ENCODE results near the gene NINJ2. TPM values are rescaled to one million over a fixed set of nuclear protein-coding genes. Genes with fewer than 3 reads are reported as not detected.
"Not testable (repeated sequence)": the region's sequence is repeated elsewhere in the genome, so short reads cannot be mapped to it uniquely, and the experiment has no call there.

NINJ2 gene
- total RNA-seq, 2 experiments from 2014 or later = 2.2 to 2.5 TPM

- ChIA-PET POLR2A (no interaction called here), CTCF (no interaction called here)
- Mint-ChIP-seq H3K4me1 (ENCODE audit: low read depth) (peaks cover 18% of the 10 kb centered on the region), H3K27ac (no peak overlapping the region), H3K27me3 (no peaks in the 10 kb centered on the region), H3K9me3 (peaks cover 19% of the 10 kb centered on the region), H3K36me3 (ENCODE audit: low read depth) (peaks cover 11% of the 10 kb centered on the region), H3K4me3 (no peak overlapping the region)
- intact Hi-C loops (cut with micrococcal nuclease) = no loop called here
- TF ChIP-seq CTCF (IDR thresholded peaks at IDR 0.05) = no peak
- ATAC-seq = no peak
- no peak for DNase-seq
Measured at GRCh38 chr12:701896-702539, 38.8 kb upstream of the NINJ2 start.

- Mint-ChIP-seq H3K4me1 (ENCODE audit: low read depth) (peaks cover 24% of the 10 kb centered on the region), H3K27ac (no peak overlapping the region), H3K27me3 (no peaks in the 10 kb centered on the region), H3K4me3 (no peak overlapping the region), H3K36me3 (ENCODE audit: low read depth) (peaks cover 12% of the 10 kb centered on the region), H3K9me3 (peaks cover 28% of the 10 kb centered on the region)
- intact Hi-C loops (cut with micrococcal nuclease) = no loop called here
- CTCF ChIA-PET = no interaction called here
- POLR2A ChIA-PET = interaction anchor here (0.6 to 1.6 kb wide), 3 partner anchors 11 to 42 kb away, joined by 3 read pairs; no protein-coding TSS in a partner anchor
- no peak for DNase-seq
- no peak for TF ChIP-seq CTCF (IDR thresholded peaks at IDR 0.05)
- no peak for ATAC-seq
Measured at GRCh38 chr12:700016-700415, 36.8 kb upstream of the NINJ2 start.

- H3K4me3 Mint-ChIP-seq; DNase-seq; ATAC-seq; H3K27ac Mint-ChIP-seq; H3K27me3 Mint-ChIP-seq; POLR2A ChIA-PET; CTCF ChIA-PET; intact Hi-C loops (cut with micrococcal nuclease): not testable (repeated sequence)
- peaks cover 28% of the 10 kb centered on the region for H3K9me3 Mint-ChIP-seq
- peaks cover 12% of the 10 kb centered on the region for H3K36me3 Mint-ChIP-seq (ENCODE audit: low read depth)
- H3K4me1 Mint-ChIP-seq (ENCODE audit: low read depth) = peaks cover 17% of the 10 kb centered on the region
Measured at GRCh38 chr12:698222-698621, 35.0 kb upstream of the NINJ2 start.

- H3K27ac Mint-ChIP-seq = no peak overlapping the region
- no peaks in the 10 kb centered on the region for H3K27me3 Mint-ChIP-seq
- no peak for ATAC-seq
- POLR2A ChIA-PET = no interaction called here
- H3K36me3 Mint-ChIP-seq (ENCODE audit: low read depth) = peaks cover 12% of the 10 kb centered on the region
- CTCF ChIA-PET = interaction anchor here (0.9 kb wide), 1 partner anchor 11 kb away, joined by 3 read pairs; no protein-coding TSS in a partner anchor
- TF ChIP-seq CTCF (IDR thresholded peaks at IDR 0.05) = no peak
- H3K9me3 Mint-ChIP-seq = peaks cover 28% of the 10 kb centered on the region
- DNase-seq = no peak
- intact Hi-C loops (cut with micrococcal nuclease) = no loop called here
- peaks cover 17% of the 10 kb centered on the region for H3K4me1 Mint-ChIP-seq (ENCODE audit: low read depth)
- H3K4me3 Mint-ChIP-seq = no peak overlapping the region
Measured at GRCh38 chr12:697481-697880, 34.2 kb upstream of the NINJ2 start.

- TF ChIP-seq CTCF (IDR thresholded peaks at IDR 0.05) = no peak
- Mint-ChIP-seq H3K4me1 (ENCODE audit: low read depth) (peaks cover 17% of the 10 kb centered on the region), H3K27ac (no peak overlapping the region), H3K36me3 (ENCODE audit: low read depth) (peaks cover 12% of the 10 kb centered on the region), H3K4me3 (no peak overlapping the region), H3K9me3 (peaks cover 28% of the 10 kb centered on the region), H3K27me3 (no peaks in the 10 kb centered on the region)
- POLR2A ChIA-PET = interaction anchor here (1.0 to 1.3 kb wide), 2 partner anchors 16 to 57 kb away, joined by 4 read pairs; no protein-coding TSS in a partner anchor
- DNase-seq (no peak), ATAC-seq (no peak)
- intact Hi-C loops (cut with micrococcal nuclease) = no loop called here
- CTCF ChIA-PET = no interaction called here
Measured at GRCh38 chr12:694734-695503, 31.7 kb upstream of the NINJ2 start.
